ENCODE data around the gene CCDC88A. TPM values are rescaled to one million over a fixed set of nuclear protein-coding genes. Genes with fewer than 3 reads are reported as not detected.

CCDC88A gene
- polyA plus RNA-seq, 2 of the 4 experiments (the other 2 are of a cell fraction), result 21.3 to 77.8 TPM

DNA sequence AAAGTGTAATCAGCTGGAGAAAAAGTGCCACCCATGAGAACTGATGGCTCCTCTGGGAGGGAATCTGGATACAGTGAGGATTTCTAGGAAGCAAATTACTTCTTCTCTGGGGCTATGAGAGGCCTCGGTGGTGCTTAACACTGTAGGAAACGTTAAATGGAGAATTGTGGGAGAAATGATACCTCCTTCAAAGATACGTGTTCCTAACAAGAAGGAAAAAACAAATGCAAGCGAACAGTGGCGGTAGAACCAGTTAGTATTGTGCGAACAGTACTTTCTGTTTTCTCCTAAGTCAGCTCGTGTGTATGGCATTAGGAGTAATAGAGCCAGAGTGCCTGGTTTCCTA is 150.0 kb downstream of the CCDC88A start:
- CTCF ChIA-PET, result interaction anchor here (0.9 to 1.3 kb wide), 3 partner anchors 14 to 162 kb away, joined by 3 read pairs; no protein-coding TSS in a partner anchor
- ATAC-seq, result peak; percentile 28 to 32; a peak in 3 of 6 replicates
- no peaks in the 10 kb centered on the region for H3K9me3 ChIP-seq
- peak overlapping the region; percentile 85 to 88 for H3K27ac ChIP-seq
- H3K4me1 ChIP-seq, result peaks cover 10% of the 10 kb centered on the region; the same call in 2 of the 3 replicates
- peak in 1 of 2 experiments; percentile 12 for DNase-seq (ENCODE audit: low read depth in 1 of 2, low spot score in 1 of 2)
- no peak for FAIRE-seq
- peak overlapping the region; percentile 82 for H3K4me3 ChIP-seq
- WGBS (ENCODE audit: missing lambda C conversion rate), result 55% methylated on average over 7 of the region's 7 CpGs
- H3K4me2 ChIP-seq, result peak overlapping the region; percentile 93
- POLR2A ChIA-PET, result interaction anchor here (0.6 to 1.5 kb wide), 4 partner anchors 12 to 424 kb away, joined by 4 to 7 read pairs (median 6); partner anchors contain the start of genes CCDC88A, CLHC1 and RPS27A
- TF ChIP-seq, protein P1, sequence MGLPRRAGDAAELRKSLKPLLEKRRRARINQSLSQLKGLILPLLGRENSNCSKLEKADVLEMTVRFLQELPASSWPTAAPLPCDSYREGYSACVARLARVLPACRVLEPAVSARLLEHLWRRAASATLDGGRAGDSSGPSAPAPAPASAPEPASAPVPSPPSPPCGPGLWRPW (IDR thresholded peaks at IDR 0.05), result no peak
- TF ChIP-seq, protein P2, sequence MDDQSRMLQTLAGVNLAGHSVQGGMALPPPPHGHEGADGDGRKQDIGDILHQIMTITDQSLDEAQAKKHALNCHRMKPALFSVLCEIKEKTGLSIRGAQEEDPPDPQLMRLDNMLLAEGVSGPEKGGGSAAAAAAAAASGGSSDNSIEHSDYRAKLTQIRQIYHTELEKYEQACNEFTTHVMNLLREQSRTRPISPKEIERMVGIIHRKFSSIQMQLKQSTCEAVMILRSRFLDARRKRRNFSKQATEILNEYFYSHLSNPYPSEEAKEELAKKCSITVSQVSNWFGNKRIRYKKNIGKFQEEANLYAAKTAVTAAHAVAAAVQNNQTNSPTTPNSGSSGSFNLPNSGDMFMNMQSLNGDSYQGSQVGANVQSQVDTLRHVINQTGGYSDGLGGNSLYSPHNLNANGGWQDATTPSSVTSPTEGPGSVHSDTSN (IDR thresholded peaks at IDR 0.05), result no peak
- TF ChIP-seq KDM1A (IDR thresholded peaks at IDR 0.05; ENCODE audit: low read depth) (no peak), SREBF2 (IDR thresholded peaks at IDR 0.05) (no peak), EP300 (IDR thresholded peaks at IDR 0.05) (no peak)
- TF ChIP-seq, protein P3, sequence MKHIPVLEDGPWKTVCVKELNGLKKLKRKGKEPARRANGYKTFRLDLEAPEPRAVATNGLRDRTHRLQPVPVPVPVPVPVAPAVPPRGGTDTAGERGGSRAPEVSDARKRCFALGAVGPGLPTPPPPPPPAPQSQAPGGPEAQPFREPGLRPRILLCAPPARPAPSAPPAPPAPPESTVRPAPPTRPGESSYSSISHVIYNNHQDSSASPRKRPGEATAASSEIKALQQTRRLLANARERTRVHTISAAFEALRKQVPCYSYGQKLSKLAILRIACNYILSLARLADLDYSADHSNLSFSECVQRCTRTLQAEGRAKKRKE (CRISPR knock-in tag; IDR thresholded peaks at IDR 0.05; ENCODE audit: low read depth), result no peak

GRCh38 chr2:55268907-55269644 is 150.6 kb downstream of the CCDC88A start, which contains the start of gene MTIF2:
Gene MTIF2, minus strand, starts transcription at chr2:55269231. Its CDS starts 5,373 bp downstream, at chr2:55263858.
- CTCF ChIA-PET, result interaction anchor here (0.9 to 1.3 kb wide), 3 partner anchors 13 to 220 kb away, joined by 3 read pairs; no protein-coding TSS in a partner anchor
- H3K4me2 ChIP-seq, result peak within 1 kb of the TSS; percentile 93
- WGBS (ENCODE audit: missing lambda C conversion rate), result 3% methylated on average over 43 of the region's 43 CpGs
- peak within 1 kb of the TSS; percentile 82 for H3K4me3 ChIP-seq
- H3K4me1 ChIP-seq, result peaks cover 10% of the 10 kb centered on the region; the same call in 2 of the 3 replicates
- H3K27ac ChIP-seq, result peak within 1 kb of the TSS; percentile 85 to 88
- POLR2A ChIA-PET, result interaction anchor here (0.6 to 1.5 kb wide), 4 partner anchors 13 to 424 kb away, joined by 4 to 7 read pairs (median 5); partner anchors contain the start of genes CCDC88A, CLHC1 and RPS27A
- ATAC-seq (peak; percentile 99 to 100), DNase-seq (ENCODE audit: low read depth in 1 of 2, low spot score in 1 of 2) (peak; percentile 95 to 97), FAIRE-seq (no peak)
- no peaks in the 10 kb centered on the region for H3K9me3 ChIP-seq
- TF ChIP-seq, protein P4, sequence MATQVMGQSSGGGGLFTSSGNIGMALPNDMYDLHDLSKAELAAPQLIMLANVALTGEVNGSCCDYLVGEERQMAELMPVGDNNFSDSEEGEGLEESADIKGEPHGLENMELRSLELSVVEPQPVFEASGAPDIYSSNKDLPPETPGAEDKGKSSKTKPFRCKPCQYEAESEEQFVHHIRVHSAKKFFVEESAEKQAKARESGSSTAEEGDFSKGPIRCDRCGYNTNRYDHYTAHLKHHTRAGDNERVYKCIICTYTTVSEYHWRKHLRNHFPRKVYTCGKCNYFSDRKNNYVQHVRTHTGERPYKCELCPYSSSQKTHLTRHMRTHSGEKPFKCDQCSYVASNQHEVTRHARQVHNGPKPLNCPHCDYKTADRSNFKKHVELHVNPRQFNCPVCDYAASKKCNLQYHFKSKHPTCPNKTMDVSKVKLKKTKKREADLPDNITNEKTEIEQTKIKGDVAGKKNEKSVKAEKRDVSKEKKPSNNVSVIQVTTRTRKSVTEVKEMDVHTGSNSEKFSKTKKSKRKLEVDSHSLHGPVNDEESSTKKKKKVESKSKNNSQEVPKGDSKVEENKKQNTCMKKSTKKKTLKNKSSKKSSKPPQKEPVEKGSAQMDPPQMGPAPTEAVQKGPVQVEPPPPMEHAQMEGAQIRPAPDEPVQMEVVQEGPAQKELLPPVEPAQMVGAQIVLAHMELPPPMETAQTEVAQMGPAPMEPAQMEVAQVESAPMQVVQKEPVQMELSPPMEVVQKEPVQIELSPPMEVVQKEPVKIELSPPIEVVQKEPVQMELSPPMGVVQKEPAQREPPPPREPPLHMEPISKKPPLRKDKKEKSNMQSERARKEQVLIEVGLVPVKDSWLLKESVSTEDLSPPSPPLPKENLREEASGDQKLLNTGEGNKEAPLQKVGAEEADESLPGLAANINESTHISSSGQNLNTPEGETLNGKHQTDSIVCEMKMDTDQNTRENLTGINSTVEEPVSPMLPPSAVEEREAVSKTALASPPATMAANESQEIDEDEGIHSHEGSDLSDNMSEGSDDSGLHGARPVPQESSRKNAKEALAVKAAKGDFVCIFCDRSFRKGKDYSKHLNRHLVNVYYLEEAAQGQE (IDR thresholded peaks at IDR 0.05), result 0 out of 2 replicates have a peak, but pooled peaks have one; percentile 40
- peak; percentile 94 to 98 for TF ChIP-seq JUN (IDR thresholded peaks at IDR 0.05)
- TF ChIP-seq, protein P5, sequence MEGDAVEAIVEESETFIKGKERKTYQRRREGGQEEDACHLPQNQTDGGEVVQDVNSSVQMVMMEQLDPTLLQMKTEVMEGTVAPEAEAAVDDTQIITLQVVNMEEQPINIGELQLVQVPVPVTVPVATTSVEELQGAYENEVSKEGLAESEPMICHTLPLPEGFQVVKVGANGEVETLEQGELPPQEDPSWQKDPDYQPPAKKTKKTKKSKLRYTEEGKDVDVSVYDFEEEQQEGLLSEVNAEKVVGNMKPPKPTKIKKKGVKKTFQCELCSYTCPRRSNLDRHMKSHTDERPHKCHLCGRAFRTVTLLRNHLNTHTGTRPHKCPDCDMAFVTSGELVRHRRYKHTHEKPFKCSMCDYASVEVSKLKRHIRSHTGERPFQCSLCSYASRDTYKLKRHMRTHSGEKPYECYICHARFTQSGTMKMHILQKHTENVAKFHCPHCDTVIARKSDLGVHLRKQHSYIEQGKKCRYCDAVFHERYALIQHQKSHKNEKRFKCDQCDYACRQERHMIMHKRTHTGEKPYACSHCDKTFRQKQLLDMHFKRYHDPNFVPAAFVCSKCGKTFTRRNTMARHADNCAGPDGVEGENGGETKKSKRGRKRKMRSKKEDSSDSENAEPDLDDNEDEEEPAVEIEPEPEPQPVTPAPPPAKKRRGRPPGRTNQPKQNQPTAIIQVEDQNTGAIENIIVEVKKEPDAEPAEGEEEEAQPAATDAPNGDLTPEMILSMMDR (IDR thresholded peaks at IDR 0.05), result no peak
- TF ChIP-seq ZFP36 (IDR thresholded peaks at IDR 0.05; ENCODE audit: borderline replicate concordance, partially characterized antibody), result no peak
- no peak for TF ChIP-seq RCOR1 (IDR thresholded peaks at IDR 0.05; ENCODE audit: low read depth, low read length)
- peak; percentile 95 for TF ChIP-seq POLR2A (IDR thresholded peaks at IDR 0.05; ENCODE audit: low read length)
- peak; percentile 44; the same call in 1 of the 2 replicates for TF ChIP-seq RFX5 (IDR thresholded peaks at IDR 0.05)
- peak; percentile 21; the same call in 2 of the 3 replicates for TF ChIP-seq SMC3 (IDR thresholded peaks at IDR 0.05)
- peak; percentile 91 for TF ChIP-seq KDM5A (IDR thresholded peaks at IDR 0.05)
- TF ChIP-seq CHD4 (IDR thresholded peaks at IDR 0.05; ENCODE audit: borderline replicate concordance), result no peak
- peak; percentile 70; the same call in 1 of the 2 replicates for TF ChIP-seq MYC (IDR thresholded peaks at IDR 0.05; ENCODE audit: borderline replicate concordance, low read length)
- no peak for TF ChIP-seq HOXB13 (CRISPR knock-in tag; IDR thresholded peaks at IDR 0.05; ENCODE audit: low read depth)
- peak; percentile 88; the same call in 1 of the 2 replicates for TF ChIP-seq PHF8 (IDR thresholded peaks at IDR 0.05; ENCODE audit: borderline replicate concordance, low read depth)
- TF ChIP-seq ESRRA (IDR thresholded peaks at IDR 0.05; ENCODE audit: borderline replicate concordance, low read length), result peak; percentile 67
- TF ChIP-seq, protein P6, sequence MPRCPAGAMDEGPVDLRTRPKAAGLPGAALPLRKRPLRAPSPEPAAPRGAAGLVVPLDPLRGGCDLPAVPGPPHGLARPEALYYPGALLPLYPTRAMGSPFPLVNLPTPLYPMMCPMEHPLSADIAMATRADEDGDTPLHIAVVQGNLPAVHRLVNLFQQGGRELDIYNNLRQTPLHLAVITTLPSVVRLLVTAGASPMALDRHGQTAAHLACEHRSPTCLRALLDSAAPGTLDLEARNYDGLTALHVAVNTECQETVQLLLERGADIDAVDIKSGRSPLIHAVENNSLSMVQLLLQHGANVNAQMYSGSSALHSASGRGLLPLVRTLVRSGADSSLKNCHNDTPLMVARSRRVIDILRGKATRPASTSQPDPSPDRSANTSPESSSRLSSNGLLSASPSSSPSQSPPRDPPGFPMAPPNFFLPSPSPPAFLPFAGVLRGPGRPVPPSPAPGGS (IDR thresholded peaks at IDR 0.05), result peak; percentile 96
- no peak for TF ChIP-seq EP300 (IDR thresholded peaks at IDR 0.05)
- TF ChIP-seq FOSB (CRISPR knock-in tag; IDR thresholded peaks at IDR 0.05), result 0 out of 2 replicates have a peak, but pooled peaks have one; percentile 27
- TF ChIP-seq HOXA7 (CRISPR knock-in tag; IDR thresholded peaks at IDR 0.05), result 0 out of 2 replicates have a peak, but pooled peaks have one; percentile 32
- TF ChIP-seq MAX (IDR thresholded peaks at IDR 0.05), result peak; percentile 96
- TF ChIP-seq, protein P2 (IDR thresholded peaks at IDR 0.05), result peak; percentile 71; the same call in 1 of the 2 replicates
